Measurements from ENCODE around the gene ADRA2C.
"Not testable (repeated sequence)": the region's sequence is repeated elsewhere in the genome, so short reads cannot be mapped to it uniquely, and the experiment has no call there.

The ADRA2C gene

GRCh38 chr4:3813151-3814052 is 47.2 kb downstream of the ADRA2C start:
- DNase-seq (ENCODE audit: low spot score): no peak

DNA sequence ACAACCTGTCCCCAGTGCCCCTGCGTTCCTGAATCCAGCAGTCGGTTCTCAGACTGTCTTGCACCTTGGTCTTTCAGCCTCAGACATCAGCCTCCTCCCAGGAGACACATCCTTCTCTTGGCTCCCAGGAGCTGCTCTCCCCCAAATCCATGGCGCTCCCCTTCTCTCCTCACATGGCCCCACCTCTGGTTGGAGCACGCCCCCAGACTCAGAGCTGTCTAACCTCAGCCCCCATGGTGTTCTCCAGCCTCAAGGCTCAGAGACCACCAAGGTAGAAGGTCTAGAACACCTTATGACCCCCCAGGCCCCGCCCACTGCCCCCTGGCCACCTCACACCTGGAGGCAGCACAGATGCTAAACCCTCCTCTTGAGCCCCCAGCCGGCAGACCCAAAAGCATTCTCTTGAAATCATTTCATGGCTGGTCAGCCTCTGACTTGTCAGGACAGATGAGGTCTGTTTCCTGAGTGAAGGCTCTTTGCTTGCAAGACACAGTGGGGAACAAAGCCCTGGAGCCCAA is 47.9 kb downstream of the ADRA2C start:
- no peak for DNase-seq (ENCODE audit: low spot score)

DNA sequence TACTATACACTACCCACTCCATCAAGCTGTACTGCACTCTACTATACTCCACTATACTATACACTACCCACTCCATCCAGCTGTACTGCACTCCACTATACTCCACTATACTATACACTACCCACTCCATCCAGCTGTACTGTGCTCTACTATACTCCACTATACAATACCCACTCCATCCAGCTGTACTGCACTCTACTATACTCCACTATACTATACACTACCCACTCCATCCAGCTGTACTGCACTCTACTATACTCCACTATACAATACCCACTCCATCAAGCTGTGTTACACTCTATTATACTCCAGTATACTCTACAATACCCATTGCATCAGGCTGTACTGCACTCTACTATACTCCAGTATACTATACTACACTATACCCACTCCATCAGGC is 48.7 kb downstream of the ADRA2C start:
- DNase-seq (ENCODE audit: low spot score): not testable (repeated sequence)

- no peak for DNase-seq (ENCODE audit: low spot score)
Measured at GRCh38 chr4:3816256-3816825, 50.2 kb downstream of the ADRA2C start.

DNA sequence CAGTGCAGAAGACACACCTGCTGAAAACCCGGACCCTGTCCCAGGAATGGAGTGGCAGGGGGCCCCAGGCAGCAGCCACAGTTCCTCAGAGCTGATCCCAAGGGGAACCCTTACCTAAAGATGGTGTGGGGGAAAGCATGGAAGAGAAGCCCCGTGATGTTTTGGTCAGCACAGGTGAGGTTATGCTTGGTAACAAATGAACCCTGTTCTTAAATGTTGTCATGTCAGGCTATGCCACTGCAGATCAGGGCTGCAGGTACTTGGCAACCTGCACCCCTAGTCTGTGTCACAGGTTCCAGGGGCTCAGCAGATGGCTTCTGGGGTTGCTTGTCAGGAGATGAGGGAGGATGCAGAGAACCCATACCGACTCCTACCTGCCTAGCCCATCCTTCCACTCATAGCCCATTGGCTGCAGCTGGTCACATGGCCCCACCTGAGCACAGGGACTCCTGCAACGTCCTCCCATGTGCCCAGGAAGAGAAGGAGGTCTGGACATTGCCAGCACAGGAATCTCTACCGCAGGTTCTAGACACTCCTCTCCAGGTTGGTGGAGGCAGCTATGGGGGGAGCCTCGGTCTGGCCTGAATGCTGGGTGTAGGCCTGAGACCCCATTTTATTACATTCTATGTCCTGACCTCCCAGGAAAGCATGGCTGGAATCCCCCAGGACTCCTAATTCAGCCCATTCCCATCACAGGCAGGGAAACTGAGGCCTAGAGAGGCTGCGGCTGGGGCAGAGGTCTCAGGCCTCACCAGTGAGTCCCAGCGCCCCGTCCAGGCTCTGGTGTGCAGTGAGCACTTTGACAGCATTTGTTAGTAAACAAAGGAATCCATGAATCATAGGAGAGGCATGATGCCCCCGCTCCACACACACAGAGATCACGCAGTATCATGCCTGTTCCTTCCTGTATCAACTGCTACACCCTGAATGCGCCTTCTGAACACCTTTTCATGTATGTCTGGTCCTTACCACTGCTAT is 51.1 kb downstream of the ADRA2C start:
- DNase-seq (ENCODE audit: low spot score): no peak

All from COLO829 (cell line).